Hypothalamus (tissue), 51 donors: ENCODE results near the gene CACNA2D1.
"Not testable (repeated sequence)": the region's sequence is repeated elsewhere in the genome, so short reads cannot be mapped to it uniquely, and the experiment has no call there.

Experiments used
- DNase-seq, 51 donors: peaks; one replicate each; lab custom pipeline; 2025; lab: John Stamatoyannopoulos, UW

CACNA2D1 gene

DNA sequence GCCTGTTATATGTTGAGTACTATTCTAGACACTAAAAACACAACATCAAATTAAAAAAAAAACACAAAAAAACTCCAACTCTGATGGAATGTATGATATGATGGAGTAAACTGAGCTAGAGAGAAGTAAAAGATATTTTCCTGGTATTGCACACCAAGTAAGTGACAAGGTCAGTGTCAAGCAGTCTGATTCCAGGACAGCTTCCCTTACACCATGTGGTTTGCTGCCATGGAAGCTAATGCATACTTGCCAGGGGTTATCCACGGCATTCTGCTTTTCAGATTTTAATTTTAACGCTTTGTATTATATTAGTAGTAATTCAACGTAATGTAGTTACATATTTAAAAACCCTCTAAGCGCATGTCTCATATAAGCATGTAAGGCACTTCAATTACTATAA, 48.4 kb downstream of the CACNA2D1 start:
- DNase-seq, result no peak

DNA sequence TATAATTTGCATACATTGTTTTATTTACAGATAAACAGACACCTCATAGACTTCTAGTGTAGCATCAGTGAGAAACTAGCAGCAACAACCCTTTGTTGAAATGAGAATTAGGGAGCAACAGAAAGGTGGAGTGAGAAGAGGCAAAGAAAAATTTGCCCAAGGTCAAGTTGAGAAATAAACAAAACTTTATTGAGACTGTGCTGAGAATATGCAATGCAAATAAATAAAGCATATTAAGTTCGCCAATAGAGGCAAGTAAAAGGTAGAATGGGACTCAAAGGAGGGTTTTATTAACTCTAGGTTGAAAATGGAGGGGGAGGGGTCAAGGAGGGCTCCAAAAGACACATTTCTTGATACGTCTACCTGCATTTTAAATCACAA, 49.7 kb downstream of the CACNA2D1 start:
- DNase-seq, result no peak

DNA sequence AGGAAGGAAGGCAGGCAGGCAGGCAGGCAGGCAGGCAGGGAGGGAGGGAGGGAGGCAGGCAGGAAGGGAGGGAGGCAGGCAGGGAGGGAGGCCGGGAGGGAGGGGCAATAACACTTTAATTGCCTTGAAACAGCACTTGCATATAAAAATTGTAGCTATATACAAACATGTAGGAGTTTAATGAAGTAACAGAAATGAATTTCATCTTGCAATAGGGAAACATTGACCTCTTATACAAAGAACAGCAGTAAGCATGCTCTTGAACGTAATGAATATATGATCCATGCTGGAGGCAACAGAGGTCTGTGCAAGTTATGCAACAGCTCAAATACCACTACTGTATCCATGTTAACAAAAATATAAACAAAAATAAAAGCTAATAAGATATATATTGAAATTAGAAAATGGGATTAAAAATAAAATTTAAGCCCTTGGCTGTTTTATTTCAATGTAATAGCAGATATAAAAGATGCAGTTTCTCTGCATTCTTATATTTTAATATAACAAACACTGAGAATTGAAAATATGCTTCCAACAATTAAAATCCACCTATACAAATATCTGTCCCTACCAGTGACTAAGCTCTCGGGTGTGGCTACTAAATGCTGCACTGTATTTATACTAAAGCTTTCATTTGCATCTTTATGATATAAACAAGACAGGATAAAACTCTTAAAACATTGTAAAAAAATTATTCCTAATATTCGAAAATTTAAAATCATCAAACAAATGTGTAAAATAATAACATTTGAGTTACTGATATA, 50.3 kb downstream of the CACNA2D1 start:
- no peak for DNase-seq

DNA sequence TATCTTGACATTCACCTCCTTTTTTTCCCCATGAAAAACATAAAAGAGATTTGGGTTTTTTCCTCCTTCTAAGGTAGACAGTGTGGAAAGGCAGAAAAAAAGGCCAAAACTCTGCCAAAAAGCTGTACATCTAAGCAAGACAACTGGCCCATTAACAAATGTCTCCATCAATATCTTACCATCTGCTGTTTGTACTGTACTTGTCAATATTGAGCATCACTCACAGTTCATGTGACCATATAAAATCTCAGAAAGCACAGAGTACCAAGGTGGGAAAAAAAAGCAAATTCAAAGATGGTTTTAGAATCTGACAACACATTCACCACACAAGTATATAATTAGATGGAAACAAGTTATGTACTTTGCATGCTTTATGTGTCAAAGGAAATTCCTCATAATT, 52.6 kb downstream of the CACNA2D1 start:
- DNase-seq, result no peak

DNA sequence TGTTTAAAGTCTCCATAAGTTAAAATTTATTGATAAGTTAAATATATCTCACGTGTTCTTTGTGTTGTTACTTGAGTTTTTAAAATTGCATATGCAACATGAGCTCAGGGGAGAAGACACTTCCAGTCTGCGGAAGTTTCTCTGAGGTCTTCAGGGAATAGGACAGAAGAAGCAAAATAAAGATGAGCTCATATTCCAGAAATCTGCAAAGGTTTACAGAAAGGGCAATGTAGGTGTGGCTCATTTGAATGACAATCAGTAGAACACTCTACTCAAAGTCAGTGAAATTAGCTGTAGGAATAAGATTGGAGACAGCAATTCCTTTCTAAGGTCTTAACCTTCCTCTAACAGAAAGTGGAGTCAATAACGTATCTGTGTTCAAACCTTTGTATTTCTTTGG, 53.7 kb downstream of the CACNA2D1 start:
- DNase-seq, result no peak

DNA sequence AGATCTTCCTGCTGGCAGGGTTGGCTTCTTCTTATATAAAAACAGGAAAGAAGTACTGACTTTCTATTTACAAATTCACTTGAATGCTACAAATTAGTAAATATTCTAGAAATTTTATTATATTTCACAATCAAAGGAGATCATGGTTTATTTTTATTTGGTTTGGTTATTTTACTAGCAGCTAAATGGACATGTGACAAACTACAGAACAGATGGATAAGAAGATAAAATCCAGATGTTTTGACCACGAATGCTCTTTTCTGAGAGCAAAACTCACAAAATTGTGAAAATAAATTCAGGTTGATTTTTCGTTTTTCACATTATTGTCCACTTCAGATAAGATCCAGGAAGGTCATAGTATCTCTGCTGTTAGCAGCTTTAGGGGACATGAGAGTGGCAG, 55.4 kb downstream of the CACNA2D1 start:
- DNase-seq, result no peak

DNA sequence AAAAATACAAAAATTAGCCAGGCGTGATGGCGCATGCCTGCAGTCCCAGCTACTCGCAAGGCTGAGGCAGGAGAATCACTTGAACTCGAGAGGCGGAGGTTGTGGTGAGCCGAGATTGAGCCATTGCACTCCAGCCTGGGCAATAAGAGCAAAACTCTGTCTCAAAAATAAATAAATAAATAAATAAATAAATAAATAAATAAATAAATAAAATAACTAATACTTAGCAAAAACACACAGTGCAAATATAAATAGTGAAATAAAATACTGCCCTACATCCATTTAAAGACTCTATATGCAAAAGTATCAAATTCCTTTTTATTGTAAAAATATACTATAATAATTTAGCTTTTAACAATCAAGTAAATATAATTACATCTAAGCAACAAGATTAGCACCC, 57.0 kb downstream of the CACNA2D1 start:
- not testable (repeated sequence) for DNase-seq

DNA sequence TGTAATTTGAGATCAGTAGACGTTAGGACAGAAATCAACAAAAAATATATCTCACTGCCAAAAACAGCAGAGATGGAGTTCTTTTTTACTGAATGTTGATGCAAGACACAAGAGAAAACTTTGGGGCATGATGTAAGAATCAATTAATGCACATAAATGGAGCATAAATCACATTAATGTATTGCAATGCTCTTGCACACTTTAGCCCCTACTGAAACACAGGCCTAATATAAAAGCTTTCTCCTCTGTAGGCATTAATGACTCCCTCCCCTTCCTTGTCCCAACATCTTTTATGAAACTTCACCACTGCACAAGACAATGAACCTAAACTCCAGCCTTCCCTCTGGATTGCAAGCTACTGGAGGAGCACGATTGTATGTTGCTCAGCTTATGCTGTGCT, 58.8 kb downstream of the CACNA2D1 start:
- DNase-seq, result no peak

DNA sequence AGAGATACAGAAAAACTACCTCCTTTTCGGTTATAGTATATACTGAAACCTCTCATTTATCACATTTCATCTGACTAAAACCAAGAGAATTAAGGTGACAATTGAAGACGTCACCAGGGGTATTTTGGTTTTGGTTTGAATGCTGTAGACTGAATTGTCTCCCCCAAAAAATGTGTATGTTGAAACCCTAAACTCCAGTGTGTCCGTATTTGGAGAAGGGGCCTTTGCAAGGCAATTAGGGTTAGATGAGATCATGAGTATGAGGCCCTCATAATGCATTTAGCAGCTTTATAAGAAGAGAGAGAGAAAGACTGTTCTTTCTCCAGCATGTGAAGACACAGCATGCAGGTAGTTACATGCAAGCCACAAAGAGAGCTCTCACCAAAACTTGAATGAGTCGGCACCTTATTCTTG, 59.5 kb downstream of the CACNA2D1 start:
- no peak for DNase-seq

DNA sequence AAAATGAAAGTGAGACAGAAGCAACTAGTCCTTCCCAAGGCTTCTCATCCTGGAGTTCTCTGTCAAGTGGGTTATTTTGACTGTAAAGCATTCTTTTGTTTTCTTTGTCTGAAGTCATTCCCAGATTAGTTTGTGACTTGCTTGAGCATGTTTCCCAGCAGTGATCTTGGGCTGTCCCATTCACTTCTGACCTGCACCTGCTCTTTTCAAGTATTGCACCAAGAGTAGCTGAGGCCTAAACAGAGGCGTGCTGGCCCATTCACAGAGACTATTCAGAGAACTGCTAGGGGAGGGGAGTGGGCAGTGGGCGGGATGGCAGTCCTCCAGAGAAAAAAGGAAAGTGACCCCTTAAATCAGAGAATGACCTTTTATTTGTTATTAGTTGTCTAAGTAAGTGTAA, 61.3 kb downstream of the CACNA2D1 start:
- DNase-seq, result no peak

DNA sequence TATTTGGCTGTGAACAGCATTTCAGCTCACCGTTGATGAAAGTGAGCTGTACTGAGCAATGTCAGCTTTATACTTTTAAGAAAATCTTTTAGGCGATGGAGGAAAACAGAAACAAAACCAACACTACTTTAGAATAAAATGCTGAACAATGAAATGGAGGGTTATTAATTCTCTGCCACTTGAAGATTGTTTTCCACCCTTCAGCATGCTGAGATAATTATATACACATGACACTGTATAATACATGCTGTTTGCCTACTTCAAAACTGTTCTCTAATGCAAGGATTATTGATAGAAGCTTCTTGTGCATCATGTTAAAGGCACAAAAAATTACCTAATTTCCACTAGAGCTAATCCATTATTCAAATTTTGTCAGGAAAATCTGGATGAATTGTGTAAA, 66.8 kb downstream of the CACNA2D1 start:
- DNase-seq, result no peak

DNA sequence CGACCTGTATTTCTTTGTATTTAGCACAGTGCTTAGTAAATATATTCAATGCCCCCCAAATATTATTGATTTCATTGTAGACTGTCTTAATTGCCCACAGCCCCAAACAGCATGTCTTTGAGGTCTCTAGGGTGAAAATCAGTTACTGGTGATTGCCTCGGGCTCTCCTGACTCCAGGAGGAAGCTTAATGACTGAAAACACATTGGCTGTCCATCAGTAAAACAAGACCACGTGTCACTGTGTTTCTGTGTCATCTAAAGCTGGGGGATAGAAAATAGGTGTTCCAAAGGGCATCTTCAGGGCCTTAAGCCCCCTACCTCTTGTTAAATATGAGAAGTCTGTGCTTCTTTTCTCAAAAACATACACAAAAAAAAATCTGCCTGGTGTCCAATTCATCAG, 67.9 kb downstream of the CACNA2D1 start:
- no peak for DNase-seq

DNA sequence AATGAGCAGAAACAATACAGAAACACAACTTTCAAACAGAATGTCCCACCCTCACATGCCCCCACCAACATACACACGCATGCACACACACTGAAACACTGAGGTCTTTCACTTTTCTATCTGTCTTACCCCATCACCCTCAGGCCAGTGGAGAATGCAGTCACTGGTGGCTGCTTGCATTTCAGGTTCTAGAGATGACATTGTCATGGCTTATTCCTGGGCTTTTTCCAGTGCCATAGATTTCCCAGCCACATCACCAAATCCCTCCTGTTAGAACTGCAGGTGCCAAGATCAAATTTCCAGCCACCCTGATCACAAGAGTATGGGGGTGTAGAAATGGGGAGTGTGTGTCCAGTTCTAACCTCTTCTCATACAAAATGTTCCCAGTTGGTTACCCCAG, 68.4 kb downstream of the CACNA2D1 start:
- DNase-seq, result no peak

DNA sequence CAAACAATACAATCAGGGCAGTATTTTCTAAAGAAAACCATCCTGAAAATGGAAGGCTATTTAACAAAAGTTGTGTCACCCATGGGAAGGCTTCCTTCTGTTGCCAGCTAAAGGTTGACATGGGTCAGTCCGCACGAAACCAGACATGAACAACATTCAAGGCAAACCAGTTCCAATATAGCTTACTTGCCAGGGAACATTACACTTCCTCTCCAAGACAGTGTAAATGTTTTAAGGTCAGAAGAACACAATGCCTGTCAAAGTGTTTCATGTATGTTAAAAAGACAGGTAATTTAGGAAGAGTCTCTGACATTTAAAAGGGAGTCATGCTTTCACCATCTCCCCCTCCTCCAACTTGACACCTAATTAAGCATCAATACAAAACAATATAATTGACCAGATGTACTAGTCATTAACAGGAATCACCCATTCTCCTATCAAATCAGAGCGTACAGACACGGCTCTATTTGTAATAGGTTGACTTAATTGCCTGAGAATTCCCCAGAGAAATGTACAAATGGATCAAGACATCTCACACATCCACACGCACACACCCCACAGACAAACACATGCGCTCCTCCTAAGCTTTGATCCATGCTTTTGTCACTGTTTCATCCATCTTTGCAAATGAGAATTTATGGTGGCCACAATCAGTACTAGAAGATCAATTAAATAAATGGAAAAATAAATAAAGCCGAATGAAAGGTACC, 69.5 kb downstream of the CACNA2D1 start:
- no peak for DNase-seq

DNA sequence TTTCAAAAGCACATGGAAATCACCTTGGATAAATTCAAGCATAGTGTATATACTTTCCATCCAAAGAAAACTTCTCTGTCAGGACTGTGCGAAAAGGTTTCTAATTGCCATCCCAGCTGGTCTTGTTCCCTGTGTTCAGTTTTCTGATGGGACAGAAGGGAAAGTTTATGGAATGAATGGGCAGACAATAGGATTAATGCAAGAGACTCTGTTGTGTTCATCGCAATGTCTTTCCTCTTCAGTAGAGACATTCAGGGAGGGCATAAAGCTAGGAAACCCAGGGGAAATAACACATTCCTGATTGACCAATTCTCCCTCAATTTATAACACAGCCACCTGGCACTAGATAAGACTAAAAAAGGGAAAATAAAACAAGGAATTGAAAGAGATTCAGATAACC, 78.9 kb downstream of the CACNA2D1 start:
- DNase-seq, result no peak

DNA sequence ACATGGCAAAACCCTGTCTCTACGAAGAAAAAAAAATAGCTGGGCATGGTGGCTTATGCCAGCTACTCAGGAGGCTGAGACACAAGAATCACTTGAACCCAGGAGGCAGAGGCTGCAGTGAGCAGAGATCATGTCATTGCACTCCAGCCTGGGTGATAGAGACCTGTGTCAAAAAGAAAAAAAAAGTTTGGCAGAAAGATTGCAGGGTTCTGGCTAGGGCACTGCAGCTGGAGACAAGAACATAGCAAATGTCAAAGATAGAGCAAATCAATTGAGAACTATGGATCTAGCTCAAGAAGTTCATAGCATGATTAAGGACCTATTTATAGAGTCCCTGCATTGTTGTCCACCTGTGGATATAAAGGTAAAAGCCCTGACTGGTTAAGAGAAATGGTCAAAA, 79.5 kb downstream of the CACNA2D1 start:
- no peak for DNase-seq

DNA sequence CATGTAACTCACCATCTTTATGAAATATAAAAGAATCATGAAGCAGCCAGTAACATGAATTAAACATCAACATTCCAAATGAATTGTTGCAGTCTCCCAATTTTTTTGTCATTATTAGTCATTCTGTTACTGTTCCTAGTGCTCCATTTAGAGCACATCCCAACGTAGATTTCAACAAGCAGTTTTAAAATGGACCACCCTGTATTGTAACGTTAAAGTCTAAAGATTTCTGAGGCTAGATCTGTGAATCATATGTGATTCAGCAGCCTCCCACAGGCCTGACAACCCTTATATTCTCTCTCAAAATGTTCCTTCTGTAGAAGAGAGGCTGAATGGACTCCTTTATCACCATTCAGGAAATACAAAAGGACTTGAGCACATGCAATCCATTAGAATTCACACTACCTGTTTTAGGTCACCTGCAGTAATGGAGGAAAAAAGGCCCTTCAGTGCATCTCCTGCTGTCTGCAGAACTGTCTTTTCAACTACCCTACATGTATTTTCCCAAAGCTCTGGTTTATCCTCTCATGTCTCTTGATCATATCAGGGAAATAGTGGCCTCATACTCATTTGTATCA, 81.4 kb downstream of the CACNA2D1 start:
- DNase-seq, result peak in 2 of 51 donors; percentile 13 to 35

DNA sequence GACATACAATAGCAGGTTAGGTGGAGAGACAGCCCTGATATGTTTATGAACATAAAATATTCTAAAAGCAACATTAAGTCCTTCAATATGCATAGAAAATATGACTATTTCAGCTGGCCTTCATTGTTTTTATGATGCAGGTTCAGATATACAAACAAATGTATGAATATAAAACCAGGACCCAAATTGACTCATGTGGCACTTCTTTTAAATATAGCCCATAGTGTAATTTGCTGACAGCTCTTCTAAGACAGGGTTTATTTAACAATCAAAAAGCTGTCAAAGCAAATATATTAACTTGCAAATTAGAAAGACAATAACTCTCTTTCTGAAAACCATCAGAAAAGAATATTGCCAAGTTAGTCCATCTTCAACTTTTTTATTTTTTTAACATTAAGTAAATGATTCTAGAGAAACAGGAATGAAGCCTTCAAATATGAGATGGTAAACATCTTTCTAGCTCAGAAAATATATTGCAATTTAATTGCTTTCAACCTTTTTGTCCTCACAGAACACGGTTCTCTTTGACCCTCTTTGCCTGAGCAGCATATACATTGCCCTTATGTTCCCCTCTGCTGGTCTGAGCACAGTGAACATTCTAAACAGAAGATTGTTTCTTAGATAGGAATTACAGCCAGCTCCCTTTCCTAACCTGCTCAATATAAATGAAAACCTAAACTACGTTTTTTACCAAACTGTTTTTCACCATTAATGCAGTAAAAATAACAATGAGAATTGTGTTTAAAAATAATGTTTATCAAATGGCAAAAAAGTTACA, 82.8 kb downstream of the CACNA2D1 start:
- no peak for DNase-seq

DNA sequence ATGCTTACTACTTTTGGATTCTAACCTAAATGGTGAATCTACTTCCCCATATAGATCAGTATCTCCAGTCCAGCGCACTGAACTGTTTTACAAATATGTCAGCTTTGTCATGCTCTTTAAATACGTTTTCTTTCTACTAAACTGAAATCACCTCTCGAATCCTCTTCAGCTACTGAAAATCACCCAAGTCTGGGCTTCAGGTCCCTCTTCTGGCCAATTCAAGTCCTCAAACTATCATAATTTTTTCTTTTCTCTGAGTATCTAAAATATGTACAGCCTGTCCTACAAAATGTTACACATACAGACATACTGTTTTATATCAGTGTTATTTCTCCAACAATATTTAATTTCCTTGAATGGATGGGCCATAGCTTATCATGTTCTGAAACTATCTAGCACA, 84.2 kb downstream of the CACNA2D1 start:
- DNase-seq, result no peak

DNA sequence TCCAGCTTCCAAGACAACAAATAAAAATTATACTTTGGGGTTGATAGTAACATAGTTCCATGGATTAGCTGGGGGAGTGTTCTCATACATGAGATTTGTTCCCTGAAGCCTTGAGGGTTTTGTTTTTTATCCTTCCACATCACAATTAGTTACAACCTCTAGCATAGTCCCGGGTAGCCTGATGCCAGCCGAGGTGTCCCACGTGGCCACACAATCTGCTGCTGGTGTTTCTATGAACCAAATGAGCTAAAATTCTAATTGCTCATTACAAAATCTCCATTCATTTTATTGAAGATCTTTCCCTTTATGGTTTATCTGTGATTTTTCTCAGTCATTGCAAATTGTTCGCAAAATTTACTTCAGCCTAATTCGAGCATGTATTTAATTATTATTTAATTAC, 84.7 kb downstream of the CACNA2D1 start:
- DNase-seq, result no peak

DNA sequence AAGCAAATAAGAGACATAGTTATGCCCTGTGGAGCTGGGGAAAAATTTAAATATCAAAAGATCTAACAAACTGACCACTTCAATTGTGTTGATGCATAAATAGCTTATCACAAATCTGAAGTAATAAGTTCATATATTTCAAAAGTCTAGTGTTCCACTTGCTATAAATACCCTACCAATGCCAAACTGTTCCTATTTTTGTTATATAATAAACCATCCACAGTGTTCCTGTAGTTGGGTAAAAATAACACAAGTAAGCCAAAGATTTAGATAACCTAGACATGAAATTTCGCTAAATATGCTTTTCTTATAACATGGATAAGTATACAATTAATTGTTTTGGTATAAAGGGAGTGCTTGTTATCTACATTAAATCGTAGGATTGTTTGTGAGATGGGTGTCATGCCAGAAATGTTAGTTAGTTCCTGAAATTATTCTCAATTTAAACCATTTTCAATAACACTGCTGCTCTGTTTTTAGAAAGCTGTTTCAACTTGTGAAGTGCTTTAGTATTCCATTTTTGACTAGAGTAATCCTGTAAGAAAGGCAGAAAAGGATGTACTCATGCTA, 85.5 kb downstream of the CACNA2D1 start:
- DNase-seq, result no peak
